Right ventricle myocardium superior (tissue), 1 donor: ENCODE results near the gene DEPP1. TPM values are rescaled to one million over a fixed set of nuclear protein-coding genes. Genes with fewer than 3 reads are reported as not detected.

Source experiments
- ATAC-seq: fragments of 200-7000 bp; cut with Tn5 transposase; one replicate; pipeline ENCODE4 v1.9.1; 2020; ENCODE audit warnings: mild to moderate bottlenecking; ENCODE audit not compliant: poor library complexity
- DNase-seq: peaks from one replicate; pipeline ENCODE4 v3.0.0-alpha.2; 2020
- intact Hi-C: fragments of 100-400 bp; cut with DNase I; formaldehyde crosslinking; loops from one replicate; pipeline ENCODE4 v1.11.2; 2022
- total RNA-seq: library from RNA; stranded (reverse); fragmentation: NEBNext Ultra II Directional; extraction: Animal tissue kit (Norgen Biotek cat#: 25700); gene quantifications from one replicate; pipeline ENCODE4 v1.2.1, GENCODE V29; 2021
- donor health status: DM: no; HTN: yes; CAD: no; lungs with severe emphysema.

The DEPP1 gene
- total RNA-seq, 1 donor from 2014 or later: 35.1 TPM

DNA sequence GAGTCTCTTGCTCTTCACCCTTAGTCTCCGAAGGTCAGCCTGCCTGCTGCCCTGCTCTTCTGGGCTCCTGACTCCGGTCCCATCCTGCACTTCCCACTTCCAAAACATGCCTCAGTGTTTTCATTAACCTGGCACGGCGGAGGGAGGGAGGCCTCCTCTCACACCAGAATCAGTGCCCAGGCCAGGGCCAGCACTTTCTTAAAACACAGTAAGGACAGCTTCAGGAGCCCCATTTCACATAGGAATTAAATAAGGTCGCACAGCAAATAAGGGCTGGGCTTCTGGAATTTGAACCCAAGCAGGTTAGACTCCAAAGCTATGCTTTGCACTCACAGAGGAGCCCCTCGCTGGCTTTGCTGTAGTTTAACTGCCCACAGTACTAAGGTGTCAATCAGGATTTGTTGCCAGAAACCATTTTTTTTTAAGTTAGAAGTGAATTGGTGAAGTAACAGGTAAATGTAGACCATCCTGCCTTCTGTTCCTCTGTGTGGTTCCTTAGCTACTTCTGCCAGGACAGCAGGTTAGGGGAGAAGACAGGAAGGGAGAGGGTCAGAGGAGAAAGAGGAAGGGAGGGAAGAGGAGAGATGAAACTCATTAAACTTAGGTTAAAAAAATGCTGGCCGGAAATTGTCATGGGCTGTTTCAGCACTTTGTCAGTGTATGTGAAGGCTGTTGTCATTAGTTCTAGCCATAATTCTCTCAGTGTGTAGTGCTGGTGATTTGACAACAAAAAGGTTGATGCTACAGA, 18.0 kb downstream of the DEPP1 start:
- peak; percentile 38 for DNase-seq
- intact Hi-C loops: no loop called here
- no peak for ATAC-seq

DNA sequence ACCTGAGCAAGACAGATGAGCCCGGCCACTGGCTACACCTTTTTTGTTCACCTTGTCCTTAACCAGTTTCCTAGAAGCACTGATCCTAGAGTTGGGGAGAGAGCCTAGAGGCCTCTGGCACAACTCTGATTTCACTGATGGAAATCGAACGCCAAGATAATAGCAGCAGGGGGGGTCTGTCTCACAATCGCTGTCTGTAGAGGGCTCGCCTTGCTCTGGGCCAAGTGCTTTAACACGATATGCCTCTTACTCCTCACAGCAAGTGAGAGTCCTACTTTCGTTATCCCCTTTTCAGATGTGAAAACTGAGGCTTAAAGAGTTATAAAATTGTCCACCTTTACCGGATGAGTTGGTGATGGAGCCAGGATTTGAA, 18.5 kb downstream of the DEPP1 start:
- DNase-seq: peak; percentile 43
- no peak for ATAC-seq
- intact Hi-C loops: no loop called here

DNA sequence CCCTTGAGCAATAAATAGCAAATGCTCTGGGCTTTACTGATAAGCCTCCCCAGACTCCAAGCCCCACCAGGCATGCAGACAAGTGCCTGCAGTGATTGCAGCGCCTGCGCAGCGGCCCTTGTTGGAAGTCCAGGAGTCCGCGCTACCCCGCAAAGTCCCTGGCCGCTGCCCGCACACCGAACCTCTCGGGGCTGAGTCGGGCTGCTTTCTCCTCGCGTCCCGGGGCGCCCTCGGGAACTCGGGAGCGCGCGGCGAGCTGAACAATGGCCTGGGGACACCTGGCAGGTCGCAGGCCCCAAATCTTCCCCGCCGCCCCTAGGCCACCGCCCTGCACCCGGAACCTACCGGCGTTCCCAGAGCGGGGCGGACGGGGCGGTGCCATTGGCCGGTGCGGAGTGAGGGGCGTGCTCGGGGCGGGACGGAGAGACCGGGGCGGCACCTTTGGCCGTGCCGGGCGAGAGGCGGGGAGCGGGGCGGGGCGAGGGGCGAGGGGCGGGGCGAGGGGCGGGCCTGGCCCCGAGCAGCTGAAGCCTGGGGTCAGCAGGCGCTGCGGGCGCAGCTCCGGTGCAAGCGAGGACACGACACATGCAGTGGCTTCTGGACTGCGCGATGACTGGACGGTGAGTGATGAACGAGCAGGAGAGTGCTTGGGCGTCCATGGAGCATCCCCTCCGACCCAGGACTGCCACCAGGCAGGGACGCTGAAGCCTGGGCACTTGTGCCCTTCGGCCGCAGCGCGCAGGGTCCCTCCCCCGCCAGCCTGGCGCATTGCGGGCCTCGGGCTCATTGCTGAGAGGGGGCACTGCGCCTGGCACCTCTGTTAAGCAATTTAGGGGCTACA, 19.1 kb downstream of the DEPP1 start, which contains the start of gene RASSF4:
Gene RASSF4, plus strand, starts transcription at position 556 of the 841 bp plus-strand sequence. CDS start 10,401 bp downstream, outside the sequence.
- intact Hi-C loops: no loop called here
- peak; percentile 88 for ATAC-seq
- DNase-seq: peak; percentile 97

DNA sequence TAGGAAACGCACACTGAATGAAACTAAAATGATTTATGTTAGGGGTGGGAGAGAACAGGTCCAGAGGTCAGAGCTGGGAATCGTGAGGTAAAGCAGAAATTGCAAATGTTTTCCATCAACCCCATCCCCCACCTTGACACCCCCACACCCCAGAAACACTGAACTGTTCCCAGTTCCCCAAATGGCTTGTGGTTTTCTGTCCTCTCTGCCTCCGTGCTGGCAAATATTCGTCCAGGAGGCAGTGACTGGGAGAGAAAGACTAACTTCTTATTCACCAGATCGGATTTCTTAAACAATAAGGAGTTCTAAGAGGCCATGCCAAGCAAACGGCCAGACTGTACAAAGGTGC, 19.7 kb downstream of the DEPP1 start:
- intact Hi-C loops: no loop called here
- ATAC-seq: peak; percentile 0

GRCh38 chr10:44958196-44958897, 20.3 kb downstream of the DEPP1 start:
- DNase-seq (no peak), ATAC-seq (peak; percentile 57)
- intact Hi-C loops: no loop called here

More for the DNA sequence above, 19.7 kb downstream of the DEPP1 start:
- no peak for DNase-seq

- intact Hi-C loops: no loop called here
- ATAC-seq: no peak
Observed at GRCh38 chr10:44956717-44957706, 21.6 kb downstream of the DEPP1 start.

DNA sequence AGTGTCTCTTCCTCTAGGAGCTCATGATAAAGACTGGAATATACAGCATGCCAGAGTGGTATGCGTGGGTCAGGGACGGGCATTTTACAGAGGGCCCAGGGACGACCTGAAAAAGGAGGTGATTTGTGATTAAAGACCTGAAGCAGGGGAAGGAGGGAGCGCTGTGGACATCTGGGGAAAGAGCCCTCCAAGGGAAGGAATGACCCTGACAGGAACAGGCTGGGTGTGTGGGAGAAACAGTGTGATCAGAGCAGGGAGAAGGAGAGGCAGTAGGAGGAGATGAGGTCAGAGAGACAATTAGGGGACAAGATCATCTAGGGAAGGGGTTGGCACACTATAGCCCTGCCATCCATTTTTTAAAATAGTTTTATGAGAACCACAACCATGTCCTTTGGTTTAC, 22.4 kb downstream of the DEPP1 start:
- DNase-seq: no peak
- ATAC-seq: no peak
- intact Hi-C loops: no loop called here

More at GRCh38 chr10:44956717-44957706, 21.6 kb downstream of the DEPP1 start:
- no peak for DNase-seq

- DNase-seq (peak; percentile 76), ATAC-seq (no peak)
- intact Hi-C loops: no loop called here
Observed at GRCh38 chr10:44955413-44956070, 23.1 kb downstream of the DEPP1 start.

DNA sequence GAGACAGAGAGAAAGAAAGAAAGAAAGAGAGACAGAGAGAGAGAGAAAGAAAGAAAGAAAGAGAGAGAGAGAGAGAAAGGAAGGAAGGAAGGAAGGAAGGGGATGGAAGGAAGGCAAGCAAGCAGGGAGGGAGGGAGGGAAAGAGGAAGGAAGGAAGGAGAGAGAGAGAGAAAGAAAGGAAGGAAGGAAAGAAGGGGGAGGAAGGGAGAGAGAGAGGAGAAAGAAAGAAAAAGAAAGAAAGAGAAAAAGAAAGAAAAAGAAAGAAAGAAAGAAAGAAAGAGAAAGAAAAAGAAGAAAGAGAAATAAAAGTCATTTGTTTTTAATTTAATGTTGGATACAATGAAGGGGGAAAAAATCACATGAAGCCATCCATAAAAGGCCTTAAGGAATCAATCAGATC, 23.6 kb downstream of the DEPP1 start:
- intact Hi-C loops: no loop called here
- ATAC-seq: no peak
- no peak for DNase-seq

- no peak for DNase-seq
- intact Hi-C loops: no loop called here
Observed at GRCh38 chr10:44954042-44954441, 24.6 kb downstream of the DEPP1 start.

GRCh38 chr10:44952779-44953231, 25.8 kb downstream of the DEPP1 start:
- ATAC-seq (no peak), DNase-seq (no peak)
- intact Hi-C loops: no loop called here

More at GRCh38 chr10:44954042-44954441, 24.6 kb downstream of the DEPP1 start:
- ATAC-seq: no peak

DNA sequence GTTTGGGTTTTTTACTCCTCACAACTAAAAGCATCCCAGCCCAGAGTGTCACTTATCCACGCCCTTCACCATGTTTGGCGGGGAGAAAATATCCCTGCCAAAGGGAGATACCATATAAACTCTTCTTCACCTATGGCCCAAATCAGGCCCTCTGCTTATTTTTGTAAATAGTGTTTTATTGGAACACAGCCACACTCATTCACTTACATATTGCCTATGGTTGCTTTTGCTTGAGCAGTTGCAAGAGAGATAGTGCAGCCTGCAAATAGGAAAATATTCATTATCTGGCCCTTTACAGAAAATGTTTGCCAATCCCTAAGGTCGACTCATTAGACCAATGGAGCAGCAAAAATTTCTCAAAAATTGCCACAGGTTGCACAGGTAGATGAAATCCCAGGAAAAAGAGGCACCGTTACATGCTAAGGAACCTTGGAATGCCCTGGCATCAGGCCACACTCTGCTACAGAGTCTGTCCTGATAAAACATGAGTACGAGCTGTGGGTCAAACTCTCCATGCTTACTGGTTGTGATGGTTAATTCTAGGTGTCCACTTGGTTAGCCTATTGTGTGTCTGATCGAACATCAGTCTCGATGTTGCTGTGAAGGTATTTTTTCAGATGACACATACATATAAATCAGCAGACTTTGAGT, 26.9 kb downstream of the DEPP1 start:
- DNase-seq (no peak), ATAC-seq (no peak)
- intact Hi-C loops: no loop called here

DNA sequence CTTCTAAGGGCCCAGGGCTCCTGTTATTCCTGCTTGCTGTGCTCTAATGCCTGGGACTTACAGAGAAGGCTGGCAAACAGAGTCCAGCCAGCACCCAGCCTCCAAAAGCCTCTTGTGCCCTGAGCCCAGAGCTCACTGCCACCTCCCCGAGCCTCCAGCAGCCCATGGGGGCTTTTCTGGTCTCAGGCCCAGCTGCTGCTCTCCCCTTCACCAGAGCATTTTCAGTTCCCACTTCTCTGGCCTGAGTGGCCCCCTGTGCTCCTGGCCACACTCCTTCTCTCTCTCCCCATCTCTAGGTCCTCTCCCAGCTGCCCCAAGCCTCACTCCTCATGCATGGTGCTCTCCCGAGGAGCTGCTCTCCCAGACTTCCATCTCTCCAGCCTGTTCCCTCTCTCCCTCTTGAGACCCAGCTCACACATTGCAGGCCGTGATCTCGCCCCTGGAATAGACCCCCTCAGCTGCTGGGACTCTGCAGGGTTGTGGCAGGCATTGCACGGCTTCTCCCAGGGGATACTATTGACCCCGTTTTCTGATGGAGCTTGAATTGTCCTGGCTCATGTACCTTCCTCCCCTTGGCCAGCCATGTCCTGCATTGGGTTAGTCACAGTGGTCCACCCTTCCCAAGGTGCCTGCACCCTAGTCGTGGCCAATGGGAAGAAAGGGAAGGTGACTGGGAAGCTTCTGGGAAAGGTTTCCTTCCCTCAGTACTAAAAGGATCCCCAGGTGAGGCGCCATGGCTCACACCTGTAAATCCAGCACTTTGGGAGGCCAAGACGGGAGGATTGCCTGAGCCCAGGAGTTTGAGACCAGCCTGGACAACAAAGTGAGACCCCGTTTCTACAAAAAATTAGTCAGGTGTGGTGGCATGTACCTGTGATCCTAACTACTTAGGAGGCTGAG, 28.0 kb downstream of the DEPP1 start:
- DNase-seq (no peak), ATAC-seq (peak; percentile 11)
- intact Hi-C loops: no loop called here

GRCh38 chr10:44949915-44950314, 28.7 kb downstream of the DEPP1 start:
- intact Hi-C loops: no loop called here
- peak; percentile 3 for ATAC-seq
- DNase-seq: no peak

DNA sequence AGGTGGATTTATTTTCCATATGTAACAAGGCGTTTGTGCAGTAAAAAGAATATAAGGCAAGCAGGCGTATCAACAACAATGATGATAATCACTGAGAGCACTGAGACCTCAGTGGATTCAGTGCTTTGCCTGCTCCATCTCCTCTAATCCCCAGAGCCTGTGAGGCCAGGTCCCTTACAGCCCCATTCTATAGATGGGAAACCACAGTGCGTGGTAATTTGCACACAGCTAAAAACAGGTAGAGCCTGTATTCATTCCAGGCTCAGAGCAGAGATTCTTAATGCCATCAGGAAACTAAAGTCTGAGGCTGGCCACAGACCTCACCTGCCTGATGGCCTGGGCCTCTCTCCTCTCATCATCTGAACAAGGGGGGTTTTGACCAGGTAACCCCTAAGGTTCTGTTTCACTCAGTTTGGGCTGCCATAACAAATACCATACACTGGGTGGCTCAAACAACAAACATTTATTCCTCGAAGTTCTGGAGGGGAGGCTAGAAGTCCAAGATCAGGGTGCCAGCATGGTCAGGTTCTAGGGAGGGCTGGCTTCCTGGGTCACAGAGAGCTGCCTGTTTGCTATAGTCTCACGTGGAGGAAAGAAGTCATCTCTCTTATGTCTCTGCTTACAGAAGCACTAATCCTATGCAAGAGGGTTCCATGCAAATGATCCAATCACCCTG, 29.3 kb downstream of the DEPP1 start:
- intact Hi-C loops: no loop called here
- ATAC-seq (peak; percentile 27), DNase-seq (no peak)

GRCh38 chr10:44948642-44949041, 30.0 kb downstream of the DEPP1 start:
- intact Hi-C loops: no loop called here
- ATAC-seq (peak; percentile 83), DNase-seq (no peak)
